Esophagus squamous epithelium (tissue), 4 donors: ENCODE data around the gene OR10V1.

ENCODE experiments used
- POLR2A ChIP-seq, 4 donors: fragments of 450-650 bp; IDR thresholded peaks; one replicate each; pipeline ENCODE4 v1.6.1; 2017; ENCODE audit warnings: antibody characterized with exemption in 4 of 4, mild to moderate bottlenecking in 4 of 4, moderate library complexity in 3 of 4
- TF ChIP-seq, protein P1 (sequence below), 6 experiments: fragments of 450-650 bp in 4 of 6; fragments of 200-600 bp in 2 of 6; sonication (generic) in 2 of 6; IDR thresholded peaks; one replicate each; pipeline ENCODE4 v1.5.1; 2016 to 2019; ENCODE audit warnings: antibody characterized with exemption in 6 of 6, mild to moderate bottlenecking in 4 of 6, moderate library complexity in 4 of 6

DNA sequence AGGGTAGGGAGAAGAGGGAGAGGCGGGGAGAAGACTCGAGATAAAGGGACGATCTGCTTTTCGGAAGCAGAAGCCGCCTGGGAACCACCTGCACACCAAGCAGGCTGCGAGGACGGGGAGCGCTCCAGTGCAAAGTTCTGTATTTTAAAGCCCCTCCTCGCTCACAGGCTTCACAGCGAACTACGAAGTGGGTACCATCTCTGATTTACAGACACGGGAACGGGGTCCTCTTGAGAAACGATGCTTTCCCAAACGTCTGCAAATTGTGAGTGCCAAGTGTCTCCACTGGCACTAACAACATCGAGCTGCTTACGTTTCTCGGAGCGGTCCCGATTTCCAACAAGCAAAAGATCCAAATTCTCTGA, 40.8 kb upstream of the OR10V1 start:
- TF ChIP-seq, protein P1, sequence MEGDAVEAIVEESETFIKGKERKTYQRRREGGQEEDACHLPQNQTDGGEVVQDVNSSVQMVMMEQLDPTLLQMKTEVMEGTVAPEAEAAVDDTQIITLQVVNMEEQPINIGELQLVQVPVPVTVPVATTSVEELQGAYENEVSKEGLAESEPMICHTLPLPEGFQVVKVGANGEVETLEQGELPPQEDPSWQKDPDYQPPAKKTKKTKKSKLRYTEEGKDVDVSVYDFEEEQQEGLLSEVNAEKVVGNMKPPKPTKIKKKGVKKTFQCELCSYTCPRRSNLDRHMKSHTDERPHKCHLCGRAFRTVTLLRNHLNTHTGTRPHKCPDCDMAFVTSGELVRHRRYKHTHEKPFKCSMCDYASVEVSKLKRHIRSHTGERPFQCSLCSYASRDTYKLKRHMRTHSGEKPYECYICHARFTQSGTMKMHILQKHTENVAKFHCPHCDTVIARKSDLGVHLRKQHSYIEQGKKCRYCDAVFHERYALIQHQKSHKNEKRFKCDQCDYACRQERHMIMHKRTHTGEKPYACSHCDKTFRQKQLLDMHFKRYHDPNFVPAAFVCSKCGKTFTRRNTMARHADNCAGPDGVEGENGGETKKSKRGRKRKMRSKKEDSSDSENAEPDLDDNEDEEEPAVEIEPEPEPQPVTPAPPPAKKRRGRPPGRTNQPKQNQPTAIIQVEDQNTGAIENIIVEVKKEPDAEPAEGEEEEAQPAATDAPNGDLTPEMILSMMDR (IDR thresholded peaks at IDR 0.05), result no peak
- no peak for TF ChIP-seq POLR2A (IDR thresholded peaks at IDR 0.05)
